Posterior cingulate gyrus (tissue), 11 donors: Measurements from ENCODE around the gene CHKA.

ENCODE experiments used
- DNase-seq, 10 donors: peaks; one replicate each; pipeline versions ENCODE4 v3.0.0 to v3.0.0-alpha.2; 2020 to 2021; ENCODE audit warnings: mixed read lengths in 3 of 10
- intact Hi-C: fragments of 100-400 bp; cut with DNase I; formaldehyde crosslinking; loops from one replicate; pipeline ENCODE4 v1.15.1; 2023

CHKA gene

GRCh38 chr11:68080860-68081259 lies 40.3 kb downstream of the CHKA start:
- intact Hi-C loops = no loop called here
- DNase-seq = no peak

DNA sequence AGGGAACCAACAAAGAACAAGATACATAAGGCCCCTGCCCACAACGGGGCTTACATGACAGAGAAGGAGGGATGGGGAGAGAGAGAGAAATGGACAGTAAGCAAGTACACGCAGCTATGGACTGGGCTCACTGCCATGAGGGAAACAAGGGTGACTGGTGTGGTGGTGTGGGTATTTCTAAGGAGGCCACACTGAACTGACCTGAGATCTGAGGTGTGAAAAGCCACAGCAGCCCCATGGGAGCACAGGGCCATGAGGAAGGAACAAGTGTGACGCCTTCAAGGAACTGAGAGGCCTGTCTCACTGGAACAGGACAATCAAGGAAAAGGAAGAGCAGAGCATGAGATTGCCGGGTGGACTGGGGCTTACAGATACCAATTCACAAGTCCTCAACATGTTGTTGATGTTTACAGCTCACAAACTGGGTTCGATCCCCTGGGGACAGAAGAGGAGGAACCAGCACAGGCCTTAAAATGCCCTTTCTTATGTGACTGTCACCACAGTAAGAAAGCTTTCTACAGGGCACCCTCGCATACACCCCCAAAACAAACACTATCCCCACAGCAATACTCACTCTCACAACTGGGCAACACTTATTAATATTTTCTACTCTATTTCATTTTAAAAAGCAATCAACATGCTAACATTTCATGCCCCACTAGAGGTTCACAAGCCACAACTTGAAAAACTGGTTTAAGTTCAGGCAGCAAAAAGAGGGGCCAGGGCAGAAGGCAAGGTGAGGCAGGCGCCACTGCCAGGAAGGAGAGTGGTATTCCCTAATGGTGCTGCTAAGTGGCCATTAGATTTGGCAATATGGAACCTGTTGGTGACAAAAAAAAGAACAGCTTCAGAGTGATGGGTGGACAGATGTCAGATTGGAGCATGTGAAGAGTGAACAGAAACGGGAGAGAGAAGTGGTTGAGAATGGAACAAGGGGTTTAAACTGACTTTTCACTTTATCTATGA lies 43.3 kb downstream of the CHKA start:
- no peak for DNase-seq
- intact Hi-C loops = no loop called here

DNA sequence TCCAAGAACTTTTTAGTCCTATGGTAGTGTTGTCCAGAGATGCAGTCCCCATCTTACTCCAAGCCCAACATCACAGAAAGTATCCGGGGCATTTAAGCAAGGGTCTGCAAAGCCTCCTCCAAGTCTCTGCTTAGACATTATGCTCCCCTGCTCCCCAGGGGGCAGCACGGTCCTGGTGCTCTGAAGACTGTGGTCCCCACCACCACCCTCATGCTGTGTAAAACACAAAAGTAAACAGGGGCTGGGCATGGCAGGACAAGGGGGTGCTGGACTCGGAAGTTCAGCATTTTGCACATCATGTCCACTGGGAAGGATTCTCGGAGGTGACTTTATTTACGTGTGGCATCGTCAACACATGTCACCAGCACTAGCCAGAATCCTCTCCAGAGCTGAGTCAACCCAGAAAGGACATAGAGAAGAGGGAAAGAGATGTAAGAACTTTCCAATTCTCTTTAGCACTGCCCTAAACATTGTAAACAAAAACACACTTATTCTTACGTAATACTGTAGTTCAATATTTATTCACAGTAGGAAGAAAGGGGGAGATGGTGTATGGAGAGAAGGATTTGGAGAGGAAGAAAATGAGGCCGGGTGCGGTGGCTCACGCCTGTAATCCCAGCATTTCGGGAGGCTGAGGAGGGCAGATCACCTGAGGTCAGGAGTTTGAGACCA lies 44.7 kb downstream of the CHKA start:
- intact Hi-C loops = no loop called here
- DNase-seq = no peak

GRCh38 chr11:68074584-68075352 lies 46.4 kb downstream of the CHKA start:
- DNase-seq = no peak
- intact Hi-C loops = no loop called here

GRCh38 chr11:68071281-68072048 lies 49.7 kb downstream of the CHKA start:
- intact Hi-C loops = no loop called here
- DNase-seq = no peak

GRCh38 chr11:68067991-68068390 lies 53.2 kb downstream of the CHKA start:
- DNase-seq = no peak
- intact Hi-C loops = no loop called here

DNA sequence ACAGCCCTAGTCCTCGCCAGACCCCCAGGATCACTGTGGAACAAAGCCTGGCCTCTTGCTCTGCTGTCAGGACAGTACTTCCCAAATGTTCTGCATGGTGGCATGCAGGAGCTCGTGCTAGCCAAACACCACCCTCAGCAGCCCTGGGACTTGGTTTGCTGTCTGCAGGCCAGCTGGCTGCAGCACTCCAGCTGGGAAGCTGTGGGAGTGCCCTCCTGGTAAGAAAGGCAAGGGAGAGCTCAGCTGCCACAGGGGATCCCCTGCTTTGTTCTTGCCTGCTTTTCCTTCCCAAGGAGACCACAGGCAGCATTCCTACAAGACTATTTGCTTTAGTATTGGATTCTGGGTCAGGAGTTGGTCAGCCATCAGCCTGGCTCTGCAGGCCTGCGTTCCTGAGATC lies 54.4 kb downstream of the CHKA start:
- peak in 6 of 10 donors; percentile 30 to 93 (median 46) for DNase-seq
- intact Hi-C loops = no loop called here

DNA sequence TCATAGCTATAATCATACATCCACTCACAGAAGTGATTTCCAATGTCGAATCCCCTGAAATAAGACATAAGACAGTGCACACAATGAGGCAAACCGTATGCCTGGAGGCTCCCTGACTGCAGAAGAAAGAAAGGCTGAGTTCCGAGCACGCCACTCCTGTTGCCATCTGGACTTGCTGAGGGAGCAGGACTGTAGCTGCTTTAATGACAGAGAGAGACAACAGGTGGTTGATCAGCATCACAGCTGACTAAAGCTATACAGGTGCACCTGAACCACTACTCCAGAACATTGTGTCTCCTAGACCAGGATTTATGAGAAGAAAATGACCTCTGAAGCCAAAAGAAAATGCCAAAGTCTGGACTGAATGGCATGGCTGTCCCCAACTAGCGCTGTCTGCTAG lies 55.3 kb downstream of the CHKA start:
- DNase-seq = no peak
- intact Hi-C loops = no loop called here

DNA sequence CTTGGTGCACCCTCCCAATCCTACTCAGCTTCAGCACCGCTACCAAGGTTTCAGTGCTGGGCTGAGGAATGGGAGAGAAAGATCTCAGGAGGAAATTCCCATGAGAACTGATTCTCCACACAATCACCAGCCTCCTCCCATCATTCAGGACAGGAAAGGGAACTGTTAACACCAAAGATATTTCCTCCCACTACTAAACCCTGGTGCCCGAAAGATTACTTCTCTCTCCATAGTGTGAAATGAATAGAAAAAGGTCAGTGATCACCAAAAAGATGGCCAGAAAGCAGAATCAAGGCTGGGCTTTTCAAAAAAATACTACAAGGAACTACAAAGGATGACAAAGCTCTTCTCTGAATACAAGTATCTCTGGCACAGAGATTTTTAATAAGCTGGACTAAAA lies 56.3 kb downstream of the CHKA start:
- DNase-seq = no peak
- intact Hi-C loops = no loop called here

- intact Hi-C loops = no loop called here
- DNase-seq = no peak
These were observed 59.7 kb downstream of the CHKA start for GRCh38 chr11:68061508-68061907.

DNA sequence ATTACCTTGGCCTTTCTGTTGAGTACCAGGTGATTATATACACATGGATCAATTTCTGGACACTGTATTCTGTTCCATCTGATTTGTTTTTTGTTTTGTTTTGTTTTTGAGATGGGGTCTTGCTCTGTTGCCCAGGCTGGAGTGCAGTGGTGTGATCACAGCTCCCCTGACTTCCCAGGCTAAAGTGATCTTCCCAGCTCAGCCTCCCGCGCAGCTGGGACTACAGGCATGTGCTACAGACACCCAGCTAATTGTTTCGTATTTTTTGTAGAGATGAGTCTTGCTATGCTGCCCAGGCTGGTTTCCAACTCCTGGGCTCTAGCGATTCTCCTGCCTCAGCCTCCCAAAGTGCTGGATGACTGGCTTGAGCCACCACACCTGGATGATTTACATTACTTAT lies 63.4 kb downstream of the CHKA start:
- DNase-seq = peak in 1 of 10 donors; percentile 40
- intact Hi-C loops = no loop called here

DNA sequence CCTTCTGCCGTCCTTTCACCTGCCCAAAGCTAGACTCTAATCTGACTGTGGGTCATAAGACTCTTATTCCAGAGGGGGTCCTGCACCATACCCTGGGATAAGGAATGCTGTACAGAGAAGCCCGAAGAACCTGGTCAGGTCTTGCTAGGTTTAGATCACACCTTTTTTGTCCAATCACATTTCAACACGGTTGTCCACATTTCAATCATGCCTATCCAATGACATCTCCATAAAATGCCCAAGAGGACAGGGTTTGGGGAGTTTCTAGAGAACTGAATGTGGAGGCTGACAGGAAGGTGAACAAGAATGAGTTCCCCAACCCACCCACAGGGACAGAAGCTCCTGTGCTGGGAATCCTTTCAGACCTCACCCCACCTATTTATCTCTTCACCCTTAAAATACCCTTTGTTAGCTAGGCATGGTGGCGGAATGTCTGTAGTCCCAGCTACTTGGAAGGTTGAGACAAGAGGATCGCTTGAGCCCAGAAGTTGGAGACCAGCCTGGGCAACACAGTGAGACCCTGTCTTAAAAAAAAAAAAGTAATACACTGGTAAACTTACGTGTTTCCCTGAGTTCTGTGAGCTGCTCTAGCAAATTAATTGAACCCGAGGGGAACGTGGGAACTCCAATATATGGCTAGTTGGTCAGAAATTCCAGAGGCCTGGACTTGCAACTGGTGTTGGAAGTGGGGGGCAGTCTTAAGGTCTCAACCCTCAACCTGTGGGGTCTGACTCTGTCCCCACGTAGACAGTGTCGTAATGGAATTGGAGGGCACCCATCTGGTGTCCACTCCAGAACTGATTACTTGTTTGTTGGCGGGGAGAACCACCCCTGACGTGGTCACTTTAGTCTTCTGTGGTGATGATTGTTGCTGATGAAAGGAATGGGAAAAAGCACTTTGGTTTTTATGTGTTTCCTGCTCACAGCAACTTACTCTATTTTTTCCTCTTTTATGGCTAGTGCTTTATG lies 64.6 kb downstream of the CHKA start:
- peak in 1 of 10 donors; percentile 60 for DNase-seq
- intact Hi-C loops = no loop called here

DNA sequence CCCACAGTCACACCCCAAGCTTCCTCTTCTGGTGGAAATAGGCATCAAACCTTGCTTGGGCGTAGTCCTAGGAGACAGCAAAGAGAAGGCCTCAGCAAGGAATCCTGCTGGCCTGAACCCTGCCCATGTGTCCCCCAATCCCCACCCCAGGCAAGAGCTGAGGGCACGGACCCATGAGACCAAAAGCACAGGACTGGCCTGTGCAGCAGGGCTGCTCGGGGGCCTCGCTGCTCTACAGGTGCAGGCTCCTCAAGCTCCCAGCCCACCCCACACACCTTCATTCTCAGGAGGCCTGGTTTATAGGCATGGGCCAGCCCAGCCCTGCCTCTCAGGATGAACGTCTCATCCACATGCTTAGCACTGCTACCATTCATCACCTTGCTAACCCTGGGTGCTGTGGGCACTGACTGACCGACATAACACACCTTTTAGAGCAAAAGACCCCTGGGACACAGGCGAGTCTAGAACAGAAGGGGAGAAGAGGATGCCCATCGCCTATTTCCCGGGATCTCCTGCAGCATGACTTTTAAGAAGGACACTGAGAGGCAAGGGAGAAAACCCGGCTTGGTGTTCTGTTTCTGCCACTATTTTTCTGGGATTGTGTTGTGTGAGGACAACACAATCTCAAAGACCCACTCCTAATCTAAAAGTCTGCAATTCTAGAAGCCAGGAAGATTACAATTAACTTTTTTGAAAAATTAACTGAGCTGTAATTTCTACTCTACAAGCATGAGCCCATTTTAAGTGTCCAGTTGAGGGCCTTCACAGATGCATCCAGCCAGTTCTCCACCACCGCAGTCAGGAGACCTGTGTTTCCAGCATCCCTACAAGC lies 67.0 kb downstream of the CHKA start:
- intact Hi-C loops = no loop called here
- DNase-seq = peak in 1 of 10 donors; percentile 57

DNA sequence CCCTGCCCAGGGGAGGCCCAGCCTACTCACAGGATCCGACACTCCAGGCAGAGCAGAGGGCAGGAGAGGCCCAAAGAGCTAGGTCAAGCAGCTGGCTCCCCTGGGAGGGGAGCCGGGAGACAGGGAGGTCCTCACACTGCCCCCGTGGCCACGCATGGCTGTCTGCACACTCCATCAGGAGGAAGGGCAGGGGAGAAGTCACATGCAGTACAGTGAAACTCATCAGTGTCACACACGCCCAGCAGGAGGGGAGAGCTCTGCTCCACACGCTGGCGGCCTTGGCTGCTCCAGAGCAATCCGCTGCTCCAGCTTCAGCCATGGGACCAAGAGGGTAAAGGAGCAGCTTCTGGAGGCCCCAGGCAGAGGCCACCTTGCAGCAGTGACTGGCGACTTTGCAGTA lies 68.1 kb downstream of the CHKA start:
- intact Hi-C loops = no loop called here
- peak in 1 of 10 donors; percentile 58 for DNase-seq

- intact Hi-C loops = no loop called here
- DNase-seq = peak in 1 of 10 donors; percentile 82
These were observed 68.9 kb downstream of the CHKA start for GRCh38 chr11:68052137-68052873.

DNA sequence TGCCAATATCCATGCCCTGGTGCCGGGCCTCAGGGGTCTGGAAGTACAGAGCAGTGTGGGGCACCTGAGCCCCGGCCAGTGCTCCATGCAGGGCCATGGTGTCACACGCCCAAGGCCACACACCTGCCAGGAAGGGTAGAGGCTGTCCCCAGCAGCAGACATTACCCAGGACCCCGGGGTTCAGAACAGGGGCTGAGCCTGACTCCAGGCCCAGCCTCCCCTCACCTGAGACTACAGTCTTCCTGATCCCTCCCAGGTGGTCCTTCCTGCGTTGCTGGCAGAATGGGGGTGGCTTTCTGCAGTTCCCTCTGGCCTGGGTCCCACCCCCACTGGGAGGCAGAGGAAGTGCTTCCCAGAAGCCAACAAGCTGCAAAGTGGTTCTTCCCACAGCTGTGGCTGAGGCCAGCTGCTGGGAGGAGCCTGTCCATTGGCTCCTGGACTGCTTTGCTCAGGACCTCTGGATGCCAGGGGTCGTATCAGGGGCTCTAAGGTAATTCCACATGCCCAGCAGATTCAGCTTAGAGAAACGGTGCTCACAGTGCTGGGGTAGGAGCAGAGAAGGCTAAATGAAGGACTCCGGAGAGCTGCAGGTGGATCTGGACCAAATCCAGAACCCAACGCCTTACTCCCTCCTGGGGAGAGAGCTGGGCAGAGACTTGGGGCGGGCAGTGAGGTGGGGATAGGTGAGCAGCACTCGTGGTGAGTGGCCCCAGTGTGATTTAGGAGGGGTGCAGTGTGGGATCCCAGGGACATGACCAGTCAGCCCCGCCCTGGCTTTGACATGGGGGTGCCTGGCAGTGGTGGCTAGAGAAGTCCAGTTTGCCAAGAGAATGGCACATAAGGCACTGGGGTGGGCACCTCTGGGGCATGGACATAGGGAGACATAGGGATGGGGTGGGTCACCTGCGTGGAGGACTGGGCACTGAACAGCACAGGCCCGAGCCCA lies 69.7 kb downstream of the CHKA start:
- peak in 1 of 10 donors; percentile 79 for DNase-seq
- intact Hi-C loops = no loop called here
